Esophagus muscularis mucosa (tissue), 4 donors: ENCODE measurements around the gene SORCS2.

Experiments used
- CTCF ChIP-seq, 3 experiments: fragments of 200-600 bp in 2 of 3; fragments of 450-650 bp in 1 of 3; sonication (generic) in 2 of 3; IDR thresholded peaks; one replicate each; pipeline ENCODE4 v1.5.1; 2017 to 2019; ENCODE audit warnings: antibody characterized with exemption in 3 of 3, mild to moderate bottlenecking in 2 of 3, moderate library complexity in 1 of 3
- EP300 ChIP-seq: sonication (generic); formaldehyde crosslinking; IDR thresholded peaks from one replicate; pipeline ENCODE4 v1.6.1; 2017; ENCODE audit warnings: antibody characterized with exemption
- POLR2A ChIP-seq: fragments of 450-650 bp; IDR thresholded peaks from one replicate; pipeline ENCODE4 v1.6.1; 2017; ENCODE audit warnings: antibody characterized with exemption, moderate library complexity, mild to moderate bottlenecking, low read depth
- POLR2AphosphoS5 ChIP-seq, 2 donors: sonication (generic); formaldehyde crosslinking; IDR thresholded peaks; one replicate each; pipeline ENCODE4 v1.6.1; 2017; ENCODE audit warnings: antibody characterized with exemption in 2 of 2

GRCh38 chr4:7247946-7248345 lies 55.6 kb downstream of the SORCS2 start:
- TF ChIP-seq CTCF (IDR thresholded peaks at IDR 0.05) = no peak
- no peak for TF ChIP-seq POLR2AphosphoS5 (IDR thresholded peaks at IDR 0.05)
- TF ChIP-seq POLR2A = no peak
- TF ChIP-seq EP300 = no peak
